SU-DHL-6 (cell line): ENCODE measurements around the gene OOSP3.

Experiments used
- H2AFZ ChIP-seq: fragments of 200-600 bp; sonication (generic); 2 replicates; pipeline ENCODE4 v1.6.1; 2014; ENCODE audit warnings: low read depth, mild to moderate bottlenecking, moderate library complexity, mixed read lengths, antibody characterized with exemption, low read length; ENCODE audit not compliant: severe bottlenecking
- H3F3A ChIP-seq: fragments of 200-600 bp; shearing (Covaris generic); 2 replicates; pipeline ENCODE4 v1.6.0; 2016; ENCODE audit warnings: antibody characterized with exemption, mild to moderate bottlenecking; ENCODE audit not compliant: insufficient read depth
- H3K27ac ChIP-seq: fragments of 200-600 bp; sonication (generic); 2 replicates; pipeline ENCODE4 v1.5.1; 2016; ENCODE audit warnings: low read depth, mild to moderate bottlenecking, low read length, moderate library complexity, mixed read lengths
- H3K27me3 ChIP-seq: fragments of 200-600 bp; sonication (generic), shearing (Covaris generic); 2 replicates; pipeline ENCODE4 v1.6.0; 2014; ENCODE audit warnings: mild to moderate bottlenecking, low read length
- H3K36me3 ChIP-seq: fragments of 200-600 bp; sonication (generic); 2 replicates; pipeline ENCODE4 v1.6.1; 2014; ENCODE audit warnings: mild to moderate bottlenecking, low read length, mixed read lengths
- H3K4me2 ChIP-seq: fragments of 300-600, 200-600 bp; shearing (Covaris generic), sonication (generic); 2 replicates; pipeline ENCODE4 v1.6.0; 2014; ENCODE audit warnings: low read length, low read depth, mild to moderate bottlenecking; ENCODE audit not compliant: poor library complexity, severe bottlenecking
- H3K4me3 ChIP-seq: fragments of 200-600 bp; sonication (generic); 2 replicates; pipeline ENCODE4 v1.5.1; 2014; ENCODE audit warnings: antibody characterized with exemption, low read length, mild to moderate bottlenecking, mixed read lengths; ENCODE audit not compliant: insufficient read depth, poor library complexity, severe bottlenecking
- H3K79me2 ChIP-seq: fragments of 200-600 bp; sonication (generic); 2 replicates; pipeline ENCODE4 v1.6.1; 2014; ENCODE audit warnings: mild to moderate bottlenecking, low read length, moderate library complexity; ENCODE audit not compliant: insufficient read depth
- H3K9ac ChIP-seq: fragments of 200-600 bp; sonication (generic); 2 replicates; pipeline ENCODE4 v1.7.0; 2014; ENCODE audit warnings: mild to moderate bottlenecking, low read length
- H3K9me2 ChIP-seq: fragments of 200-600 bp; sonication (generic); replicated peaks from 2 replicates; pipeline ENCODE4 v1.6.1; 2014; ENCODE audit warnings: low read length; ENCODE audit not compliant: insufficient read depth
- H3K9me3 ChIP-seq: fragments of 200-600 bp; sonication (generic); 2 replicates; pipeline ENCODE4 v1.6.1; 2014; ENCODE audit warnings: low read length, mixed read lengths; ENCODE audit not compliant: insufficient read depth
- H4K20me1 ChIP-seq: fragments of 200-600 bp; sonication (generic); 2 replicates; pipeline ENCODE4 v1.6.1; 2014; ENCODE audit warnings: low read depth, mild to moderate bottlenecking, antibody characterized with exemption, low read length, moderate library complexity, mixed read lengths
- EZH2phosphoT487 ChIP-seq: fragments of 200-600 bp; sonication (generic), shearing (Covaris generic); conservative IDR thresholded peaks from 2 replicates; pipeline ENCODE4 v1.6.1; 2018; ENCODE audit warnings: mild to moderate bottlenecking, antibody characterized with exemption, low read length, moderate library complexity, mixed read lengths
- TF ChIP-seq, protein P1 (sequence below): fragments of 200-600 bp; sonication (generic); IDR thresholded peaks from one replicate; pipeline ENCODE4 v1.5.1; 2017; ENCODE audit warnings: antibody characterized with exemption, mild to moderate bottlenecking, low read length, moderate library complexity; ENCODE audit not compliant: insufficient read depth, poor library complexity, severe bottlenecking

Gene OOSP3, protein sequence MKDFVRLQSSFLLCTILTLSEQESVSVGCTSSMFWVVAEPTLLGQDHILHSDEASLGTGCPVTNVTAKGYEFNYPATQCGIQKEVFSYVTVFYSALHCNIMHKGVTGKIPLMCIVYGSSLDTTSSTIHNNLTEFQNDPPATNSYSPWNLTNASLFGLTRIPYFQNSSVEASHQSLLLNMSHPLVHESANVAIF

GRCh38 chr11:59878575-59878974, at the start of gene OOSP3:
TSS of gene OOSP3 (plus strand) at chr11:59878782. CDS start at chr11:59878809, 27 bp downstream.
- H2AFZ ChIP-seq, result no peak within 1 kb of the TSS
- H3K4me3 ChIP-seq, result no peak within 1 kb of the TSS
- TF ChIP-seq, protein P1, sequence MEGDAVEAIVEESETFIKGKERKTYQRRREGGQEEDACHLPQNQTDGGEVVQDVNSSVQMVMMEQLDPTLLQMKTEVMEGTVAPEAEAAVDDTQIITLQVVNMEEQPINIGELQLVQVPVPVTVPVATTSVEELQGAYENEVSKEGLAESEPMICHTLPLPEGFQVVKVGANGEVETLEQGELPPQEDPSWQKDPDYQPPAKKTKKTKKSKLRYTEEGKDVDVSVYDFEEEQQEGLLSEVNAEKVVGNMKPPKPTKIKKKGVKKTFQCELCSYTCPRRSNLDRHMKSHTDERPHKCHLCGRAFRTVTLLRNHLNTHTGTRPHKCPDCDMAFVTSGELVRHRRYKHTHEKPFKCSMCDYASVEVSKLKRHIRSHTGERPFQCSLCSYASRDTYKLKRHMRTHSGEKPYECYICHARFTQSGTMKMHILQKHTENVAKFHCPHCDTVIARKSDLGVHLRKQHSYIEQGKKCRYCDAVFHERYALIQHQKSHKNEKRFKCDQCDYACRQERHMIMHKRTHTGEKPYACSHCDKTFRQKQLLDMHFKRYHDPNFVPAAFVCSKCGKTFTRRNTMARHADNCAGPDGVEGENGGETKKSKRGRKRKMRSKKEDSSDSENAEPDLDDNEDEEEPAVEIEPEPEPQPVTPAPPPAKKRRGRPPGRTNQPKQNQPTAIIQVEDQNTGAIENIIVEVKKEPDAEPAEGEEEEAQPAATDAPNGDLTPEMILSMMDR, result no peak
- no peak for TF ChIP-seq EZH2phosphoT487
- H3K9me3 ChIP-seq, result no peaks in the 10 kb centered on the region
- H3K9me2 ChIP-seq, result no peaks in the 10 kb centered on the region
- no peaks in the 10 kb centered on the region for H3K36me3 ChIP-seq
- no peak within 1 kb of the TSS for H3K9ac ChIP-seq
- H3K27ac ChIP-seq, result no peak within 1 kb of the TSS
- no peaks in the 10 kb centered on the region for H3F3A ChIP-seq
- no peaks in the 10 kb centered on the region for H3K27me3 ChIP-seq
- H3K4me2 ChIP-seq, result no peak within 1 kb of the TSS
- no peaks in the 10 kb centered on the region for H3K79me2 ChIP-seq
- no peaks in the 10 kb centered on the region for H4K20me1 ChIP-seq

DNA sequence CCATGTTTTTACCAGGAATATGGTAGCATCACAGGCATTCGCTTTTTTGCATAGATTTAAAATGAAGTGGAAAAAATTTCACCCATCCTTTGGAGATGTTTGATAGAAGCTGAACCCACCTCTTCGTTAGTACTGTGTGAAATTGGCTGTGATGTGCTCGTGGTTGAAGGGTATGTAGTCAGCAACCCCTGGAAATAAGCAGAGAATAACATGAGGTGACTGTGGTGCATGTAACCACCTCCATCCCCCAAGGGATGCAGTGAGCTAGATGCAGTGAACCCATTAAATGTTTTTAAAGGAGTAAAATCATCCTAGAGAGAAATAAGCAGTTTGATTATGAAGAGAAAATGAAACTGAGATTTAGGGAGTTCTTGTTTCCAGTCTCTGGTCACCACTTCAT, 49.2 kb upstream of the OOSP3 start:
- Histone ChIP-seq H3K4me3 (no peak overlapping the region), H3K36me3 (no peaks in the 10 kb centered on the region), H4K20me1 (no peaks in the 10 kb centered on the region), H3K9ac (no peak overlapping the region), H3K4me2 (no peak overlapping the region), H3K9me3 (no peaks in the 10 kb centered on the region), H2AFZ (no peak overlapping the region), H3K79me2 (no peaks in the 10 kb centered on the region), H3K27ac (no peak overlapping the region), H3K27me3 (no peaks in the 10 kb centered on the region), H3K9me2 (no peaks in the 10 kb centered on the region), H3F3A (no peaks in the 10 kb centered on the region)
- no peak for TF ChIP-seq EZH2phosphoT487
- TF ChIP-seq, protein P1, result no peak

DNA sequence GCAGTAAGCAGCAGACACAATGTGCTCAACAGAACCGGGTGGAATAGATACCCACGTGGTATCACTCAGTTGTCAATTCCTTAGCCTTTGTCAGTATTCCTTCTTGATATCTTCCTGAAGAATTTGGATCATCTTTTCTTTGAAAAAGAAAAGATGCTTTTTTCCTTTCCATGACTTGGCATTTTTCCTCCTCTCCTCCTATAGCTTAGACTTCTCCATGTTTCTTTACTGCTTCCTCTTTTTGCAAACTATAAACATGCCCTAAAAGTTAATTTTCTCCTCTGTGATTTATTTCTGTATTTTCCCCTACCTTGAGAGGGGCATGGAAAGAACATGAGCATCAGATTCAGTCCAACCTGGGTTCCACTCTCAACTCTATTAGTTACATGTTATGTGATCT, 45.0 kb upstream of the OOSP3 start:
- Histone ChIP-seq H4K20me1 (no peaks in the 10 kb centered on the region), H3K27ac (no peak overlapping the region), H3K4me2 (no peak overlapping the region)

More for the DNA sequence above, 45.0 kb upstream of the OOSP3 start:
- H3K27me3 ChIP-seq, result no peaks in the 10 kb centered on the region
- H3K4me3 ChIP-seq, result no peak overlapping the region
- H3K9me2 ChIP-seq, result no peaks in the 10 kb centered on the region
- H3K36me3 ChIP-seq, result no peaks in the 10 kb centered on the region
- no peak overlapping the region for H3K9ac ChIP-seq
- no peaks in the 10 kb centered on the region for H3K79me2 ChIP-seq
- H2AFZ ChIP-seq, result no peak overlapping the region
- no peaks in the 10 kb centered on the region for H3K9me3 ChIP-seq
- no peak for TF ChIP-seq EZH2phosphoT487
- TF ChIP-seq, protein P1, result no peak
- H3F3A ChIP-seq, result no peaks in the 10 kb centered on the region
